Sigmoid colon (tissue), 4 donors: ENCODE measurements around the gene NBPF1.

Experiments
- EP300 ChIP-seq, 4 donors: sonication (generic); formaldehyde crosslinking; IDR thresholded peaks; one replicate each; pipeline ENCODE4 v1.6.1; 2017; ENCODE audit warnings: antibody characterized with exemption in 4 of 4
- TF ChIP-seq, protein P1 (sequence below), 4 experiments: fragments of 450-650 bp in 3 of 4; fragments of 200-600 bp in 1 of 4; IDR thresholded peaks; one replicate each; pipeline ENCODE4 v1.5.1; 2016 to 2019; ENCODE audit warnings: antibody characterized with exemption in 4 of 4, mild to moderate bottlenecking in 3 of 4, moderate library complexity in 2 of 4

DNA sequence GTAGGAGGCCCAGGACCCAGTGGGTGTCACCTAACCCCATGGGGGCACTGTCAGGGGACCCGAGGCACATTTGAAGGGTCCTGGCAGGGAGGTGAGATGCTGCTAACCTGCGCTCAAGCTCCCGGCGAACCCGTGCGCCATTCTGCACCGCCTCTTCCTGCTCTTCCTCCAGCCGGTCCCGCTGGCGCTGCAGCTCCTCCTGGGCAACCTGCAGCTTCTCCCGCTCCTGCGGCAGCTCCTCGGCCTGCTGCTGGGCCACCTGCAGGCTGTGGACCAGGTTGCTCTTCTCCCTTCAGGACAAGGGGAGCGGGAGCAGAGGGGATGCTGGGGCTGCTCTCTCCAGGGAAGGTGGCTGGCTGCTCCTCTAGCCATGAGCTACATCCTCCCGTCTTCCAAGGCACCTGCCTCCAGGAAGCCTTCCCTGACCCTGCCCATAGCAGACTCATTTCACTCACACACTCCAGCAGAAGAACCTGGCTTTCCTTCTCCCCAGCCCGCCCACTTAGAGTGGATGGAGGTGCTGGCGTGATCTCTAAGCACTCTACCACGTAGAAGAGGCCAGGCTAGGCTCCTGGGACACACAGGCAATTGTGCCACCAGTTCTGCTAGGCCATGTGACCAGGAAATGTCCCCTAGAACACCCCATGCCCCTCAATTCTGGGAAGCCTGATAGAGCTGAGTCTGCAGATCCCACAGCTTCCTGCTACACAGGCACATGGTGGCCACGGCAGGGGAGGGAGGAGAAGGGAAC lies 15.2 kb upstream of the NBPF1 start:
- TF ChIP-seq, protein P1, sequence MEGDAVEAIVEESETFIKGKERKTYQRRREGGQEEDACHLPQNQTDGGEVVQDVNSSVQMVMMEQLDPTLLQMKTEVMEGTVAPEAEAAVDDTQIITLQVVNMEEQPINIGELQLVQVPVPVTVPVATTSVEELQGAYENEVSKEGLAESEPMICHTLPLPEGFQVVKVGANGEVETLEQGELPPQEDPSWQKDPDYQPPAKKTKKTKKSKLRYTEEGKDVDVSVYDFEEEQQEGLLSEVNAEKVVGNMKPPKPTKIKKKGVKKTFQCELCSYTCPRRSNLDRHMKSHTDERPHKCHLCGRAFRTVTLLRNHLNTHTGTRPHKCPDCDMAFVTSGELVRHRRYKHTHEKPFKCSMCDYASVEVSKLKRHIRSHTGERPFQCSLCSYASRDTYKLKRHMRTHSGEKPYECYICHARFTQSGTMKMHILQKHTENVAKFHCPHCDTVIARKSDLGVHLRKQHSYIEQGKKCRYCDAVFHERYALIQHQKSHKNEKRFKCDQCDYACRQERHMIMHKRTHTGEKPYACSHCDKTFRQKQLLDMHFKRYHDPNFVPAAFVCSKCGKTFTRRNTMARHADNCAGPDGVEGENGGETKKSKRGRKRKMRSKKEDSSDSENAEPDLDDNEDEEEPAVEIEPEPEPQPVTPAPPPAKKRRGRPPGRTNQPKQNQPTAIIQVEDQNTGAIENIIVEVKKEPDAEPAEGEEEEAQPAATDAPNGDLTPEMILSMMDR (IDR thresholded peaks at IDR 0.05) = no peak
- TF ChIP-seq EP300 (IDR thresholded peaks at IDR 0.05) = no peak
